ENCODE measurements around the gene BIK. TPM values are rescaled to one million over a fixed set of nuclear protein-coding genes. Genes with fewer than 3 reads are reported as not detected.

BIK gene
- total and polyA plus RNA-seq, 11 donors, result 0.23 to 0.88 (median 0.46) TPM; not detected in 7

DNA sequence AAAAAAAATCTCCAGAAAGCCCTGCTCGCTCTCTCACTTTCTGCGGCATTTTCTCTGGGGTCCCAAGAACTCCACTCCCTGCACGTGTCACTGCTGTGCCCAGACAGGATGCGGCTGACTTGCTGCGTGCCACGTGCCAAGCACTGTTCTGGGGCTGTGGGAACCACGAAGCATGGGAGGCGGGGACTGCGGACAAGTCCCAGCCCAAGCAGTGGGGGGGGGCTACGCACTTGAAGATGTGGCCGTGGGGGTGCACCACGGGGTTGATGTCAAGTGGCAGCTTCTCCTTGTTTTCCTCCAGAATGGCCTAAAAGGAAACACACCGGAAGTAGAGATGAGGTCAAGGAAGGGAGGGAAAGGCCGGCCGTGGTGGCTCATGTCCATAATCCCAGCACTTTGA is 65.5 kb downstream of the BIK start:
- ATAC-seq (no peak), DNase-seq (peak in 1 of 5 donors; percentile 14)
- 71 to 83% (median 81%) methylated on average over 14 to 15 of the region's 15 CpGs for WGBS, 4 donors
- Histone ChIP-seq H3K27me3 (no peaks in the 10 kb centered on the region), H3K27ac (no peak overlapping the region), H3K36me3 (peaks cover 4 to 74% (median 47%) of the 10 kb centered on the region in 9 donors), H3K4me3 (no peak overlapping the region), H3K9me3 (no peaks in the 10 kb centered on the region), H3K4me1 (no peaks in the 10 kb centered on the region)
- TF ChIP-seq, protein P1, sequence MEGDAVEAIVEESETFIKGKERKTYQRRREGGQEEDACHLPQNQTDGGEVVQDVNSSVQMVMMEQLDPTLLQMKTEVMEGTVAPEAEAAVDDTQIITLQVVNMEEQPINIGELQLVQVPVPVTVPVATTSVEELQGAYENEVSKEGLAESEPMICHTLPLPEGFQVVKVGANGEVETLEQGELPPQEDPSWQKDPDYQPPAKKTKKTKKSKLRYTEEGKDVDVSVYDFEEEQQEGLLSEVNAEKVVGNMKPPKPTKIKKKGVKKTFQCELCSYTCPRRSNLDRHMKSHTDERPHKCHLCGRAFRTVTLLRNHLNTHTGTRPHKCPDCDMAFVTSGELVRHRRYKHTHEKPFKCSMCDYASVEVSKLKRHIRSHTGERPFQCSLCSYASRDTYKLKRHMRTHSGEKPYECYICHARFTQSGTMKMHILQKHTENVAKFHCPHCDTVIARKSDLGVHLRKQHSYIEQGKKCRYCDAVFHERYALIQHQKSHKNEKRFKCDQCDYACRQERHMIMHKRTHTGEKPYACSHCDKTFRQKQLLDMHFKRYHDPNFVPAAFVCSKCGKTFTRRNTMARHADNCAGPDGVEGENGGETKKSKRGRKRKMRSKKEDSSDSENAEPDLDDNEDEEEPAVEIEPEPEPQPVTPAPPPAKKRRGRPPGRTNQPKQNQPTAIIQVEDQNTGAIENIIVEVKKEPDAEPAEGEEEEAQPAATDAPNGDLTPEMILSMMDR (IDR thresholded peaks at IDR 0.05), result no peak
- no peak for TF ChIP-seq POLR2A (IDR thresholded peaks at IDR 0.05)
- intact Hi-C loops (cut with DNase I), result no loop called here

DNA sequence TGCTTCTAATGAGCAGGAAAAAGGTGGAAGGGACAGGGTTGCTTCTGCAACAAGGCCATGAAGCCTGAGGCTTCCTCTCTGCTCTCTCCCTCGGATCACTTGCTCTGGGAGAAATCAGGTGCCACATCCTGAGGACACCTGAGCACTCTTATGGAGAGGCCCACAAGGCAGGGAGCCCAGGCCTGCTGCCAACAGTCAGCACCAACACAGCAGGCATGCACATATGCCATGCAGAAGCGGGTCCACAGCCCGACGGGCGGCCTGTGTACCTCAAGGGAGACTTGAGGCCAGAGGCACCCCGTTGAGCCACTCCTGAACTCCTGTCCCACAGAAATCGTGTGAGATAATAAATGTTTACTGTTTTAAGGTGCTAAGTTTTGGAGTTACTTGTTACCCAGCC is 66.9 kb downstream of the BIK start:
- Histone ChIP-seq H3K4me1 (no peaks in the 10 kb centered on the region), H3K27ac (no peak overlapping the region), H3K4me3 (no peak overlapping the region), H3K27me3 (no peaks in the 10 kb centered on the region), H3K9me3 (no peaks in the 10 kb centered on the region), H3K36me3 (peaks cover 4 to 60% (median 40%) of the 10 kb centered on the region in 9 donors)
- 83 to 95% (median 93%) methylated on average over 2 to 7 of the region's 7 CpGs for WGBS, 4 donors
- intact Hi-C loops (cut with DNase I), result no loop called here
- DNase-seq (peak in 1 of 5 donors; percentile 11), ATAC-seq (no peak)
- TF ChIP-seq, protein P1 (IDR thresholded peaks at IDR 0.05), result no peak
- no peak for TF ChIP-seq POLR2A (IDR thresholded peaks at IDR 0.05)

Other genes with a start within 250 kb of the BIK start
- 10 to 100 TPM; 42.5 to 87.1 (median 59.3) TPM for gene PACSIN2, start 95.6 kb upstream of the BIK start, total RNA-seq
- gene PACSIN2, start 95.6 kb upstream of the BIK start, polyA plus RNA-seq, result 10 to 100 TPM; 26.5 to 60.4 TPM
- 10 to 100 TPM in 4 of 9 donors, 1 to 10 TPM in 5; 4.4 to 13.2 (median 8.4) TPM for gene TTLL1, start 21.4 kb upstream of the BIK start, total RNA-seq
- gene TTLL1, start 21.4 kb upstream of the BIK start, polyA plus RNA-seq, result 1 to 10 TPM; 4.7 to 5.2 TPM
- 10 to 100 TPM; 13.4 to 31.1 (median 15.7) TPM for gene MCAT, start 32.6 kb downstream of the BIK start, total RNA-seq
- gene MCAT, start 32.6 kb downstream of the BIK start, polyA plus RNA-seq, result 10 to 100 TPM; 13.4 to 32.6 TPM
- 100 to 1,000 TPM in 7 of 9 donors, 10 to 100 TPM in 2; 69.0 to 335 (median 112) TPM for gene TSPO, start 40.8 kb downstream of the BIK start, total RNA-seq
- 100 to 1,000 TPM; 218 TPM for gene TSPO, start 40.8 kb downstream of the BIK start, polyA plus RNA-seq
- 10 to 100 TPM in 7 of 9 donors, 1 to 10 TPM in 2; 8.6 to 21.5 (median 11.9) TPM for gene TTLL12, start 76.4 kb downstream of the BIK start, total RNA-seq
- gene TTLL12, start 76.4 kb downstream of the BIK start, polyA plus RNA-seq, result 10 to 100 TPM in 1 of 2 donors, 1 to 10 TPM in 1; 8.0 to 29.0 TPM
- gene SCUBE1, start 232.6 kb downstream of the BIK start, total RNA-seq, result under 1 TPM in 8 of 9 donors, not detected in 1; 0.06 to 0.40 (median 0.31) TPM
- under 1 TPM; 0.04 to 0.06 TPM for gene SCUBE1, start 232.6 kb downstream of the BIK start, polyA plus RNA-seq